ENCODE measurements around the gene GSTM4.
A peak's percentile ranks its signal among the peaks of the same experiment; 100 is the strongest.
"Not testable (repeated sequence)": the region's sequence is repeated elsewhere in the genome, so short reads cannot be mapped to it uniquely, and the experiment has no call there.

GSTM4 gene

DNA sequence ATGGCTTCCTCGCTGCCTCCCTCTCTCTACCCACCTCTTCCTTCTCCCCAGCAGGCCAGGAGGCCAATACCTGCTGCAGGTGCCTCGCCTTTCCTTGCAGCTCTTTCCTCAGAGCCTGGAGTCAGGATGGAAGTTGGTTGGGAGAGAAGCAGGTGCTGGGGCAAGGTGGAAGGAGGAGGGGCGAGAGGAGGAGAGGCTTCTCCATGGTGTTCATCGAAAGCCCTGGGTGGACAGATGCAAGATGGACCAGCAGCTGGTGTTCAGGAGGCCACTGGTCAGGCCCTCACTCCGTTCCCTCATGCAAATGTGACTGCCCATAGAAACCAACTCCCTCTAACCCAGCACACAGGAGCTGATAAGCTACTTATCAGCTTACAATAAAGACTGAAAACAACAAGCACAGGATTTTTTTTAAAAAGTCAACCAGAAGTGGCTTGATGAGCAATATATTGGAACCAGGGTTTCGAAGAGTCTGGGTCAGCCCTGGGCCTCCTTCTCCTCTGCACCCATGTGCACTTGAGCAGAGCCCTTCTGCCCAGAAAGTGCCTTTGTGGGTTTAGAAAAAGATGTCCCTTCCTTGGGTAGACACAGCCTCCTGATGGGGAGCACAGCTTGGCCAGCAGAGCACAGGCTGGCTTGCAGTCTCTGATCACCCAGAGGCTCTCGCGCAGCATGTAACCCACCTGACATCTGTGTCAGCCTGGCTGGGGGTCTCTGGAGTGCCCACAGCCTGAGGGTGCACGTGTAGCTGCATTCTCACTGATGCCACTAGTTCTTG lies 16.6 kb upstream of the GSTM4 start:
- DNase-seq (ENCODE audit: low read depth): no peak

DNA sequence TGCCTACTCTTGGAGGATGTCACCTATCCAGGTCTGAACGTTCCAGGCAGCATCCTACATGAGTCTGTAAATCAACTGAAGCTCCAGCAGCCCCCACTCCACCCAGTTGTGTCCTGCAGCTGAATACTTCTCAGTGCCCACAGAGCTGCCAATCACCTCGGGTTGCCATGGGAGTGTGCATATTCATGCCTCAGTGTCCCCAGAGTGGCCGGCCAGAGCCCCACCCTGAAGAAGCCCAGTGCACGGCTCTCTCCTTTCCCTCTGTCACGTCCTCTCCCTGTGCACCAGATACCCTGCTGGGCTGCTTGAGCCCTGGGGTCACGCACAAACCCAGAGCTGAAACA lies 16.1 kb upstream of the GSTM4 start:
- DNase-seq (ENCODE audit: low read depth): no peak

DNA sequence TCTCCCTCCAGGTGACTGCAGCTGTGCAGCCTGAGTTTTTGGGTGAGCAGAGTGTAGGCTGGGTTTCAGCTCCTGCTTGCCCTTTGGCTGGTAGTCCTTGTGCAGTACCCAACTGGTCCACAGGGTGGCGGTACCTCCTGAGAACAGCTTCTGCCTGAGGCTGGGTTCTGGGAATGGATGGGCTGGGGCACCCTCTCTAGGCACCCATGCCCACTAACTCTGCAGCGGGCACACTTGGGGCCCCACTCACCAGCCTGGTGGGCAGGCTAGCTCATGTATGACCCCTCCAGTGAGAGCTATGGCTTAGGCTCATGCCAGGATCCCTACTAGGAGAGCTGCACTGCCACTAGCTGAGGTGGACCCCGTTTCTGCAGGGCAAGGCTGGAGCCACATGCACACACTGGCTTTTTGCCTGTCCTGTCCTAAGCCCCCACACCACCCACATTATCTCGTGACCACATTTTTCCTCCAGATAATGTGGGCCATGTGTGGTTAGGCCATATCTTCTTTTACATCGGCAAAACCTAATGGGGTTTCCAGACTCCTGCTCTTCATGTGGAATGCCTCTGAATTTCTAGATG lies 15.5 kb upstream of the GSTM4 start:
- peak; percentile 74 for DNase-seq (ENCODE audit: low read depth)

DNA sequence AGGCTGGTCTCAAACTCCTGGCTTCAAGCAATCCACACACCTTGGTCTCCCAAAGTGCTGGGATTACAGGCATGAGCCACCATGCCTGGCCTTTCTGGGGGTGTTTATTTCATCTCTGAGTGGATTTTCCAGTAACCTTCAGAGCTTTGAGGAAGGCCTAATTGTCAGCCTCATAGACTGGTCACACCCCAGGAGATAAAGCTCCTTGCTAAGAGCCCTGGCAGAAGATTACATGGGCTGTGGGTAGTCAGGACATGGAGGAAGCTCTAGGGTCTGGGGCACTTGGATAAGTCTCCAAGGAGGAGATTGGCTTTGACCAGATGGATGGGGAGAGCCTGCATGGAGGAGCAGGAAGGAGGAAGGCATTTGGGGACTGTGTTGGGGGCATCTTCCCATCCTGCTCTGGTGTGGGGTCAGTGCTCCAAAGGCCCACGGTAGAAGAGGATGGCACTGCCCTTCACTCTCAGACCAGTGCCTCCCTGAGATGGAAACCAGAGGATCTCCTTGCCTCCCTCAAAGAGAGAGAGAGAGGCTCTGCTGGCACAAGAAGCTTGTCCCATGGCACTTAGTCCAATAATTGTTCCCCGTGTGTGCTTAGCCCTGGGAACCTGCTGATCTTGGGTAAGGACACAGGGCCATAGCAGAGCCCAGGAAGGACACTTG lies 14.7 kb upstream of the GSTM4 start:
- DNase-seq (ENCODE audit: low read depth): no peak

DNA sequence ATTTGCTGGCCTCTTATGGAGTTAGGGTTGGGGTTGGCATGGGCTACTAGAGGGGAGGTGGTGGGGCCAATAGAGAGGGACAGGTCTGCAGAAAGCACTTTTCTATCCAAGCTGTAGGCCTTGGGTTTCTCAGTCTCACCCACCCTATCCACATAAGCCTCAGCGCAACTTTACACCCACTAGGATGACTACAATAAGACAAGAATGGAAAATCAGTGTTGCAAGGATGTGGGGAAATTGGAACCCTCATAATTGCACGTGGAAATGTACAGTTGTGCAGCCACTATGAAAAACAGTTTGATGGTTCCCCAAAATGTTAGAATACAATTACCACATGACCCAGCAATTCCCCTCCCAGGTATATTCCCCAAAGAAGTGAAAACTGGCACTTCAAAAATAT lies 14.0 kb upstream of the GSTM4 start:
- DNase-seq (ENCODE audit: low read depth): no peak

DNA sequence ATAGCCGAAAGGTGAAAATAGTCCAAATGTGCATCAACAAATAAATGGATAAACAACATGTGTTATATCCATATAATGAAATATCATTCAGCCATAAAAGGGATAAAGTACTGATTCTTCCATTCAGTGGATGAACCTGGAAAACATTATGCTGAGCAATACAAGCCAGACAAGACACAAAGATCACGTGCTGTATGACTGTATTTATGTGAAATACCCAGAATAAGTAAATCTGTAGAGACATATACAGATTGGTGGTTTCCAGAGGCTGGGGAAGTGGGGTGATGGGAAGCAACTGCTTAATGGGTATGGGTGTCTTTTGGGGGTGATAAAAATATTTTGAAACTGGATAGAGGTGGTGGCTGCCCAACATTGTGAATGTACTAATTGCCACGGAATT lies 13.3 kb upstream of the GSTM4 start:
- no peak for DNase-seq (ENCODE audit: low read depth)

DNA sequence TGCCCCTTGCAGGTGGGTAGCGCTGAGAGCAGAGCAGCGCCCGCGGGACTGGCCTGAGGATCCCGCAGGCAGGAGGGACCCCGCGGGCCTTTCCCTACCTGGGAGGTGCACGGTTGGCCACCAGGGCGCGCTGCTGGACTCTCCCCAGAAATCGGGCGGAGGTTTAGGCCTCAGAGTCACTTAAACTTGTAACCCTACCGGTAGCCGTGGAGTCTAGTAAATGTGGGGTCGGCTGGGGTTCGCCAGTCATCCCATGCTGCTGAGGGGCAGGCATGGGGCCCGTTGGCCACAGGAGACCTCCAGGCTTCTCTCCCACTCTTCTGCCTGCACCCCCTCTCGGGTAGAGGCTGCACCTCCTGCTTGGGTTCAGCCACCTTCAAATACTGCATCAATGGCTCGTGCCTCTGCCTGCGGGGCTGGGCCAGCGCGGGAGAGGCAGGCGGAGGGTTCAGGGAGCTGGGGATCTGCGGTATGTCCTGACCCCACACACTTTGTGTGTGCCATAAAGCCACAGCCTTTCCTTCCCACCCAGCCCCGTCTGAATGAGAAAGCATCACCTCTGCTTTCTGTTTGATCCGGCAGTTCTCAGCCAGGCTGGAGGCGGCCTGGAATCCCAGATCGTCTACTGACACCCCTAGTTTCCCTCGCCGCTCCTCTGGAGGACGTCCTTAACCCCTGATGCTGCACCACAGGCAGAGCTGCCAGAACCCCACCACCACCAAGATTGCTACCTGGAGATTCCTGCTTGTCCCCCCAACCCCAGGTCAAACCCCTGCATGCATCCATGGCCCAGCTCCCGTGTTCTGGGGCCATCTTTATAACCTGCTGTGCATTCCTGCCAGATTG lies 12.3 kb upstream of the GSTM4 start:
- DNase-seq (ENCODE audit: low read depth): peak; percentile 77

DNA sequence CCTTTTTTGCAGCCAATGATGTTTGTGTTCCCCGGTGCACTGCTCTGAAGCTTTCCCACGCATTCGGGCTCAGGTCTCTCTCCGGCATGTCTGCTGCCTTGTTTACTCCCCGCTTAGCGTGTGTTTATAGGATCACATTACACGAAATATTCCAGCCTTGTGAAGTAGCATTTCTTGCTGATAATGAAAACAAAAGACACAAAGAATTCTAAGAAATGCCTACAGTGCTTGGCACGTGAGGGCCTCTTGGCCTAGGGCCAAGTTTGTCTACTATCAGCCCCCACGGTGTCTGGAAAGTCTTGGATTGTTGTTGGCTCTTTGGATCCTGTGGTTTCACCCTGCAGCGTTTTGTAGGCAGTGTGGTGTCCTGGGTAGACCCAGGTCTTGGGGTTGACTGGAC lies 11.2 kb upstream of the GSTM4 start:
- no peak for DNase-seq (ENCODE audit: low read depth)

DNA sequence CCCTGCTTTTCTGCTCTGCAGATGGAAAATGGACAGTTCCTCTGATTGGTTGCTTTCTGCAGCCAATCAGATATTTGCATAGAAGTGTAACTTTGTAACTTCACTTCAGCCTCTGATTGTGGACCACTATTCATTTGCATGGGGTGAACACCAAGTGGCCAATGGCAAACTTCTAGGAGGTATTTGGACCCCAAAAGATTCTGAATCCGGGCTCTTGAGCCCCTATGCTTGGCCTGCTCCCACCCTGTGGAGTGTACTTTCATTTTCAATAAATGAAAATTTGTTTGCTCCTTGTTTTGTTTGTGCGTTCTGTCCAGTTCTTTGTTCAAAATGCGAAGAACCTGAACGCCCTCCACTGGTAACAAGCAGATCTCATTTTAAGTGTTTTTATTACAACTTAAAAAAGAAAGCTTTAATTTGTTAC lies 6.4 kb upstream of the GSTM4 start:
- no peak for DNase-seq (ENCODE audit: low read depth)

DNA sequence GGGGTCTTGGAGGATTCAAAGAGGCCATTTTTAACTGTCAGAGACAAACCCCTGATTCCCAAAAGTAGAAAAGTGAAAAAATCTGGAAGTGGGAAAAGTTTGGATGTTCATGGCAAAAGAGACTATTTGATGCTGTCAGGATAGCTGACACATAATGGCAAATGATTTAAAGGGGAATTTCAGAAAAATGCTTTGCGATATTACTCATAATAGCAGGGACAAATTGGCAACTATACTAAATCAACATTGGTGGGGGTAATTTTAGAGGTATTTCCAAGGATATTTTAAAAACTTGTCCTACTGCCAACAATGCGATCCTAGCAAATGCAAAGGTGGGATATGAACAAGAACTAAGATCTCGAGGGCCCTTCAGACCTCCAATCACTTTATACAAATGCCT lies 5.3 kb upstream of the GSTM4 start:
- no peak for DNase-seq (ENCODE audit: low read depth)

DNA sequence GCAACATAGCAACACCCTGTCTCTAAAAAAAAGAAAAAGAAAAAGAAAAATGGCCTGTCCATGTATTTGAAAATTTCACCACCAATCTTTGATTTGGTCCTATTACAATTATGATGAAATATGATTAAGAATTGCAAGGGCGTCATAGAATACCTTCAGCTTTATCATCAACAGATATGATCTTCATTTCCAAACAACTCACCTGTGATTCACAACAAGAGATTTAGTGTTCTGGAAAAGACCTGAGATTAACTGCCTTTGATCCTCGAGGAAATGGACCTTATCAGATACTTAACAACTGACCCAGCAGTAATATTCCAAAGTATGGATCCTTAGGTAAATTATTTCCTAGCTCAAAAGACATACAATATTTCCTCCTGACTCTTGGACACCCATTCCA lies 3.5 kb upstream of the GSTM4 start:
- DNase-seq (ENCODE audit: low read depth): no peak

DNA sequence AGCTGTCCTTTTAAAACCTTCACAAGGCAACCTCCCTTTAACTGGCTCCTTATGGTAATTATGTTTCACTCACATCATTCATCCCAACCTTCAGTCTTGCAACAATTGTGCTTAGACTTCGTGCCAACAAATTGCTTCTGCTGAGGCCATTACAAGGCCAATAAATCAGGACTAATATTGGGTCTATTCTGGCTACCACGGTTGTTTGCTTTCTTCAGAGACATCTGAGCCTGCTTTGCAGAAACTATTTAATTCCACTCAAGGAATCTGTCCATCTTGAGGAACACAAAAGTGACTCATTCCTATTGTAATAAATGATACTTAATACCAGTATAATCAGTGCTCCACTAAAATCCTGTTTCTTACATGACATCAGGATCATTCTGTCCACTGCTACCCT lies 2.6 kb upstream of the GSTM4 start:
- no peak for DNase-seq (ENCODE audit: low read depth)

DNA sequence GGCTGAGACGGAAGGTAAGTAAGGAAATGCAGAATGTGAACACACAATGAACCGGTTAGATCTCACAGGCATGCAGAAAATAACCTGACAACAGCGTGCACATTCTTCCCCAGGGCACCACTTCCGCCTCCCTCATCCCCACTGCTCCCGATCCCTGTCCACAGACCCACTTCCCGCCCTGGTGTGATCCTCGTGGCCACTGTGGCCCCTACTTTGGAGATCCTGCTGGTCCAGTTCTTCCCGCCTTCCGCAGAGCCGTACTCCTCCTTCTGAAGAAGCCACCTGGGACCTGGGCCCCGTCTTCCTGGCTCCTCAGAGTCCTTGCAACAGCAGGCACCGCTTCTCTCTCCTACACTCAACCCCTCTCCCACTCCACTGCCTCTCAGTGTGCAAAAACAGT lies 1.4 kb upstream of the GSTM4 start:
- DNase-seq (ENCODE audit: low read depth): no peak

DNA sequence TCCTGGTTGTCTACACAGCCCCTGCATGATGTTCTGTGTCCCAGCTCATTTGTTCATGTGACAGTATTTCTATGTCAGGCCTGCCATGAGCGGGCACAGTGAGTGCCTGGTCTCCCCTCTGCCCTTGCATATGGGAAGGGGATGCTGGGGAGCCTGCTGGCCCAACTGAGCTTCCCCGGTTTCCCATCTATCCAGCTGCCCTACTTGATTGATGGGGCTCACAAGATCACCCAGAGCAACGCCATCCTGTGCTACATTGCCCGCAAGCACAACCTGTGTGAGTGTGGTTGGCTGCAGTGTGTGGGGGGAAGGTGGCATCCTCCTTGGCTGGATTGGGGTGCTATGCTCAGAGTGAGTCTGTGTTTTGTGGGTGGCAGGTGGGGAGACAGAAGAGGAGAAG lies 1.5 kb downstream of the GSTM4 start:
- DNase-seq (ENCODE audit: low read depth): no peak

DNA sequence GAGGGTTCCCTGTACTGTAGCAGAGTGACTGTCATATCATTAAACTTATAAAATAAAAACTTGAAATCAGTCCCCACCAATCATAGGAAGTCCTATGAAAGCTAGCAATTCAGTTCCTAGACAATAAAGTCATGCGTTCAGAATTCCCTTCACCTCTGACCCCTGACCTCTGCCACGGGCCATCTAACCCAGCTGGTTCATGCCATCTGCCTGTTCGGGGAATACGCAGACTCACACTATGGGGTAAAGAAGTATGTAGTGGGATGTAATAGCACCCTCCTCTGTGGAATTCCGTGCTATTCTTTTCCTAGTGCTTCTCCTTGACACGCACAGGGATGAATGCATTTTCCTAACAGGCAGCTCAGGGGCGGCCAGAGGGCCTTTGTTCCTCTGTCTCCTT lies 2.1 kb downstream of the GSTM4 start:
- DNase-seq (ENCODE audit: low read depth): no peak

DNA sequence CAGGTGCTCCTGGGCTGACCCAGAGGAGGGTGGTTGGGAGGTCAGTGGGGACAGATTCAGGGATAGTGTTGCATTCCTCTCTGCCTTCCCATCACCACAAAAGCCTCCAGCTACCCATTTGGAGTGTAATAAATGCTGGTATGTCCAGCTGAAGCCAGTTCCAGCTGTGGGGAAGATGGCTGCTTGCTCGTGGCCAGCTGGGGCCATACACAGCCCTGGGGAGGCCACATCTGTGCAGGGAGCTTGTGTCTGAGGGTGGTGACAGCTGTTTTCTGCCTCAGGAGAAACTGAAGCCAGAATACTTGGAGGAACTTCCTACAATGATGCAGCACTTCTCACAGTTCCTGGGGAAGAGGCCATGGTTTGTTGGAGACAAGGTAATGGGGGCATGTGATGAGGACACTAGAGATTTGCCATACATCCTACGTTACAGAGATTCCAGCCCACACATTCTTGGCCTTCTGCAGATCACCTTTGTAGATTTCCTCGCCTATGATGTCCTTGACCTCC lies 2.7 kb downstream of the GSTM4 start:
- no peak for DNase-seq (ENCODE audit: low read depth)

DNA sequence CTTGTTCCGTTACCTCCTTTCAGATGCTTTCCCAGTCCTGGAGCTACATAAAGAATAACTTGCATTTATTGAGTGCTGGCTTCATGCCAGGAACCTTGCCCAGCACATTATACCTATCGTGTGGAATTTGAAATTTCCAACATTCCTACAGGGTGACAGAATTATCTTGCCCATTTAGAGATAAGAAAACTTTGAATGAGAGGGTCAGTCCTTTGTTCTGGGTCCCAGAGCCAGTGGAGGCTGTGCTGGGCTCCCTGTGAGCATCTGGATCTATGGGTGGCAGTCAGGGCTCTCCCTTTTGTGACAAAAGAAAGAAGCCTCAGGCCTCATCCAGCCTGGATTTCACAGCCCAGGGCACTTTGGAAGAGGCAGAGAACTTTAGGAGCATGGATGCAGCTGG lies 3.2 kb downstream of the GSTM4 start:
- no peak for DNase-seq (ENCODE audit: low read depth)

DNA sequence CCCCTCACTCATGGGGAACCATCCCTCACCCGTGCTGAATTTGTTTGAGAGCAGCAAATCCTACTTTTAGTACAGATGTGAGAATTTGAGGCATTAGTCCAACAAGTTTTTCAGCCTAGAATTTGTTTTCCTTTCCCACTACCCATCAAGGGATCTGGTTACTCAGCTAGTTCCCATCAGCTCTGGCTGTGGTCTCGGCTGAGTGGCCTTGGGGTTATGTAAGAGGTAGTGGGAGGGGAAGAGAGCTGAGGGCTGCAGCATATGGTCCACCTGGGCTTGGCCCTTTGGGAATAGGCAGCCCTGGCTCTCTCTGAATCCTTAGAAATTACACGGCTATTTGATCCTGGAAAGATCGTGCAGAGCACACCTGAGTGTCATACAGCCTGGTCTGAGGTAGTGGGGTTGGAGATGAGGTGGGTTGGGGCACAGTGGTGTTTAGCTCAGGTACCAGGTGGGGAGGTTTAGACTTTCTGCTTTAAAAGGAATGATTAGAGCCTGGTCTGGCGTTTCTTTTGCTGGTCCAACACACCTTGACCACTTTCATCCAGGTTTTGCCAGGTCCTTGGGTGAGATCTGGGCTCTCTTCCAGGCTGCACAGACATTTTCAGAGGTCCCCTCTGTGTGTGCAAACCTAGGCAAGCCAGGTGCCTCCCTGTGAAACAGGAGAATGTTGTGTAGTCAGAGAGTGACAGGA lies 4.2 kb downstream of the GSTM4 start:
- DNase-seq (ENCODE audit: low read depth): no peak

DNA sequence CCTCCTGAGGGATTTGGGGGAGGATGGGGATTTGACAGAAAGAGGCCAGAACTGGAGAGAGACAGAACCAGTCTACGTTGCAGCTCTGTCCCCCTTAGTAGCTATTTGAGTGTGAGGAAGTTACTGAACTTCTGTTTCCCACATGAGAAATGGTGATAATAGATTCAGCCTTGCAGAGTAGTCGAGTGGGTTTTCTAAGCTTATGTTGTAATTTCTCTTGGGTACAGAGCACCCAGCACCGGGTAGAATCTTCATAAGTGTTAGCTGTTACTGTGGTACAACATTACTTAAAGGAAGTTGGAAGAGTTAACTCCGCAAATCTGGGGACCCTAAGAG lies 4.8 kb downstream of the GSTM4 start:
- DNase-seq (ENCODE audit: low read depth): not testable (repeated sequence)

DNA sequence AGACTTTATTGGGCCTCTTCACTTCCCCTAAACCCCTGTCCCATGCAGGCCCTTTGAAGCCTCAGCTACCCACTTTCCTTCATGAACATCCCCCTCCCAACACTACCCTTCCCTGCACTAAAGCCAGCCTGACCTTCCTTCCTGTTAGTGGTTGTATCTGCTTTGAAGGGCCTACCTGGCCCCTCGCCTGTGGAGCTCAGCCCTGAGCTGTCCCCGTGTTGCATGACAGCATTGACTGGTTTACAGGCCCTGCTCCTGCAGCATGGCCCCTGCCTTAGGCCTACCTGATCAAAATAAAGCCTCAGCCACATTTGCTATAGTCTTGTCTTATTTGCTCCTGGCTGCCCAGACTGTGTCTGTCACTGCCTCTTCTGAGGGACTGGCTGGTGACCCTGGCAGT lies 5.5 kb downstream of the GSTM4 start:
- DNase-seq (ENCODE audit: low read depth): no peak

DNA sequence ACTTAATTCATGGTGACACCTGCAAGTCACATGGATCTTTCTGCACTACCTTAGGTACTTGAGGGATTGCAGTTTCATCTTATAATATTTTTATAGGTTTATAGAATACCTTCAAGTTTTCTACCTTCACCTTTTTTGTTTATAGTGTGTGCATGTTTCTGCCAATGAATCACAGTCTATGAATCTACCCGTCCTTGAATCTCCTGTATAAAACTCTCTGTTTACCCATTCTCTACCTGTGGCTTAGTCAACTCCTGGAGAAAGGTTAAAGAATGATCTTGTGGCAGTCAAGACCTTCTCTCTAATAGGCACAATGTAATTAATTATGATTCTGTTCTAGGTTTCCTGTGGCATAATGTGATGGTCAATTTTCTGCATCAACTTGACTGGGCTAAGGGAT lies 8.8 kb downstream of the GSTM4 start:
- DNase-seq (ENCODE audit: low read depth): no peak

Data from activated T-helper 1 cell treated with Interleukin-2 at 50 U/mL for 16 hours (primary cell).